HEK293 (cell line): ENCODE measurements around the gene HYDIN.

ENCODE experiments used
- CTCF ChIA-PET: fragments of 350-600 bp; formaldehyde crosslinking; extraction: SDS; loops from one replicate; lab custom pipeline; 2021; ENCODE audit warnings: antibody characterized with exemption; lab: Yijun Ruan, JAX
- POLR2A ChIA-PET: fragments of 300-600 bp; formaldehyde crosslinking; extraction: SDS; loops from one replicate; lab custom pipeline; 2020; ENCODE audit warnings: antibody characterized with exemption, inconsistent platforms; lab: Yijun Ruan, JAX
- H3K27ac ChIP-seq: fragments of 200-500 bp; sonication (Bioruptor generic); 2 replicates; pipeline ENCODE4 v1.5.1; 2014; ENCODE audit warnings: low read depth, low read length, control low read depth, inconsistent platforms; ENCODE audit errors: extremely low read depth
- H3K36me3 ChIP-seq, 2 experiments: fragments of 200-500 bp in 1 of 2; sonication (Bioruptor generic) in 1 of 2; 1 replicate in 1 of 2; 2 replicates in 1 of 2; pipeline ENCODE4 v1.5.1; 2014 to 2017; ENCODE audit warnings: inconsistent platforms in 2 of 2, low read length in 2 of 2; ENCODE audit not compliant: control insufficient read depth in 2 of 2, insufficient read depth in 1 of 2
- H3K4me1 ChIP-seq: fragments of 200-500 bp; sonication (Bioruptor generic); 2 replicates; pipeline ENCODE4 v1.5.1; 2014; ENCODE audit warnings: mild to moderate bottlenecking, low read length, inconsistent platforms; ENCODE audit not compliant: control insufficient read depth, insufficient read depth
- H3K4me3 ChIP-seq: 2 replicates; pipeline ENCODE4 v1.5.1; 2011; ENCODE audit warnings: low read depth, mild to moderate bottlenecking, control low read depth, low read length, moderate library complexity
- H3K9me3 ChIP-seq: fragments of 200-500 bp; sonication (Bioruptor generic); 2 replicates; pipeline ENCODE4 v1.5.1; 2014; ENCODE audit warnings: low read depth, low read length, inconsistent platforms; ENCODE audit not compliant: control insufficient read depth, insufficient read depth
- BCL11B ChIP-seq: fragments of 450-650 bp; formaldehyde crosslinking; IDR thresholded peaks from 2 replicates; pipeline ENCODE4 v1.5.1; 2016; ENCODE audit warnings: low read depth, missing biosample characterization, missing genetic modification characterization
- FEZF1 ChIP-seq: fragments of 450-650 bp; formaldehyde crosslinking; IDR thresholded peaks from 2 replicates; pipeline ENCODE4 v1.5.1; 2016; ENCODE audit warnings: missing biosample characterization, missing genetic modification characterization
- INSM2 ChIP-seq: fragments of 450-650 bp; formaldehyde crosslinking; IDR thresholded peaks from 2 replicates; pipeline ENCODE4 v1.5.1; 2016; ENCODE audit warnings: missing biosample characterization, missing genetic modification characterization
- KLF10 ChIP-seq: fragments of 450-650 bp; IDR thresholded peaks from 2 replicates; pipeline ENCODE4 v1.5.1; 2018; ENCODE audit warnings: missing biosample characterization, mild to moderate bottlenecking, missing genetic modification characterization
- PRDM1 ChIP-seq: fragments of 450-650 bp; formaldehyde crosslinking; IDR thresholded peaks from 2 replicates; pipeline ENCODE4; 2016; ENCODE audit warnings: missing biosample characterization, missing genetic modification characterization
- REST ChIP-seq: fragments of 450-650 bp; formaldehyde crosslinking; IDR thresholded peaks from 2 replicates; pipeline ENCODE4 v1.5.1; 2016; ENCODE audit warnings: missing biosample characterization, missing genetic modification characterization
- SETDB1 ChIP-seq: IDR thresholded peaks from one replicate; pipeline ENCODE4 v1.6.1; 2017; ENCODE audit warnings: mild to moderate bottlenecking, low read length, moderate library complexity, mixed read lengths; ENCODE audit not compliant: insufficient read length
- ZBTB6 ChIP-seq: fragments of 450-650 bp; formaldehyde crosslinking; IDR thresholded peaks from 2 replicates; pipeline ENCODE4 v1.5.1; 2017; ENCODE audit warnings: missing biosample characterization, missing genetic modification characterization
- ZEB2 ChIP-seq: fragments of 450-650 bp; formaldehyde crosslinking; IDR thresholded peaks from 2 replicates; pipeline ENCODE4 v1.5.1; 2016; ENCODE audit warnings: missing biosample characterization, missing genetic modification characterization
- ZFP41 ChIP-seq: fragments of 450-650 bp; formaldehyde crosslinking; IDR thresholded peaks from 2 replicates; pipeline ENCODE4 v1.5.1; 2016; ENCODE audit warnings: missing biosample characterization, missing genetic modification characterization, borderline replicate concordance
- ZNF146 ChIP-seq: fragments of 450-650 bp; formaldehyde crosslinking; IDR thresholded peaks from 2 replicates; pipeline ENCODE4 v1.5.1; 2016; ENCODE audit warnings: missing biosample characterization, missing genetic modification characterization
- ZNF169 ChIP-seq: fragments of 450-650 bp; formaldehyde crosslinking; IDR thresholded peaks from 2 replicates; pipeline ENCODE4 v1.5.1; 2016; ENCODE audit warnings: missing biosample characterization, missing genetic modification characterization
- ZNF18 ChIP-seq: fragments of 450-650 bp; formaldehyde crosslinking; IDR thresholded peaks from 2 replicates; pipeline ENCODE4 v1.5.1; 2016; ENCODE audit warnings: missing biosample characterization, missing genetic modification characterization
- ZNF23 ChIP-seq: fragments of 450-650 bp; formaldehyde crosslinking; IDR thresholded peaks from 2 replicates; pipeline ENCODE4 v1.5.1; 2016; ENCODE audit warnings: missing biosample characterization, missing genetic modification characterization, borderline replicate concordance
- ZNF26 ChIP-seq: fragments of 450-650 bp; formaldehyde crosslinking; IDR thresholded peaks from 2 replicates; pipeline ENCODE4 v1.5.1; 2016; ENCODE audit warnings: missing biosample characterization, missing genetic modification characterization
- ZNF324 ChIP-seq: fragments of 450-650 bp; formaldehyde crosslinking; IDR thresholded peaks from 2 replicates; pipeline ENCODE4 v1.5.1; 2016; ENCODE audit warnings: missing biosample characterization, missing genetic modification characterization
- ZNF335 ChIP-seq: fragments of 450-650 bp; formaldehyde crosslinking; conservative IDR thresholded peaks from 2 replicates; pipeline ENCODE4 v1.5.1; 2016; ENCODE audit warnings: missing biosample characterization, missing genetic modification characterization
- ZNF394 ChIP-seq: fragments of 450-650 bp; formaldehyde crosslinking; IDR thresholded peaks from 2 replicates; pipeline ENCODE4 v1.5.1; 2016; ENCODE audit warnings: missing biosample characterization, missing genetic modification characterization, mild to moderate bottlenecking, moderate library complexity, borderline replicate concordance
- ZNF404 ChIP-seq: fragments of 450-650 bp; formaldehyde crosslinking; IDR thresholded peaks from 2 replicates; pipeline ENCODE4 v1.5.1; 2017; ENCODE audit warnings: missing biosample characterization, missing genetic modification characterization
- ZNF426 ChIP-seq: fragments of 450-650 bp; formaldehyde crosslinking; IDR thresholded peaks from 2 replicates; pipeline ENCODE4 v1.5.1; 2017; ENCODE audit warnings: missing biosample characterization, missing genetic modification characterization, mild to moderate bottlenecking, inconsistent platforms, moderate library complexity
- ZNF600 ChIP-seq: fragments of 450-650 bp; formaldehyde crosslinking; IDR thresholded peaks from 2 replicates; pipeline ENCODE4 v1.5.1; 2016; ENCODE audit warnings: missing biosample characterization, missing genetic modification characterization
- ZNF629 ChIP-seq: fragments of 450-650 bp; formaldehyde crosslinking; IDR thresholded peaks from 2 replicates; pipeline ENCODE4 v1.5.1; 2017; ENCODE audit warnings: missing biosample characterization, missing genetic modification characterization
- ZNF654 ChIP-seq: fragments of 450-650 bp; formaldehyde crosslinking; IDR thresholded peaks from 2 replicates; pipeline ENCODE4 v1.5.1; 2016; ENCODE audit warnings: low read depth, missing biosample characterization, missing genetic modification characterization
- ZNF660 ChIP-seq: fragments of 450-650 bp; IDR thresholded peaks from 2 replicates; pipeline ENCODE4 v1.5.1; 2018; ENCODE audit warnings: missing biosample characterization, mild to moderate bottlenecking, missing genetic modification characterization
- ZNF701 ChIP-seq: fragments of 450-650 bp; formaldehyde crosslinking; IDR thresholded peaks from 2 replicates; pipeline ENCODE4 v1.5.1; 2016; ENCODE audit warnings: missing biosample characterization, missing genetic modification characterization
- ZNF704 ChIP-seq: fragments of 450-650 bp; formaldehyde crosslinking; IDR thresholded peaks from 2 replicates; pipeline ENCODE4 v1.5.1; 2016; ENCODE audit warnings: missing biosample characterization, missing genetic modification characterization

Gene HYDIN

GRCh38 chr16:70779361-70779760 is 451.2 kb downstream of the HYDIN start (continued):
- TF ChIP-seq ZNF704 (no peak), ZNF23 (tag by site-specific recombination) (no peak), ZNF660 (tag by site-specific recombination) (no peak), ZNF426 (tag by site-specific recombination) (no peak), ZNF335 (tag by site-specific recombination) (no peak)

- POLR2A ChIA-PET: interaction anchor here (1.9 kb wide), 1 partner anchor 22 kb away, joined by 7 read pairs; the partner anchor contains the start of gene VAC14
- H3K9me3 ChIP-seq: no peaks in the 10 kb centered on the region
- no peak overlapping the region for H3K4me3 ChIP-seq
- peaks cover 4 to 55% of the 10 kb centered on the region in 2 experiments; a peak in 2 of 3 replicates for H3K36me3 ChIP-seq
- no peak overlapping the region for H3K27ac ChIP-seq
- CTCF ChIA-PET: interaction anchor here (0.6 to 3.2 kb wide), 5 partner anchors 8 to 1177 kb away, joined by 3 to 18 read pairs (median 4); no protein-coding TSS in a partner anchor
- no peaks in the 10 kb centered on the region for H3K4me1 ChIP-seq
- TF ChIP-seq BCL11B (no peak), ZNF26 (tag by site-specific recombination) (no peak), PRDM1 (tag by site-specific recombination) (peak; percentile 55), ZNF394 (peak; percentile 68; the same call in 1 of the 2 replicates), ZNF600 (tag by site-specific recombination) (peak; percentile 97), ZNF146 (no peak), FEZF1 (tag by site-specific recombination) (peak; percentile 75), ZNF18 (tag by site-specific recombination) (no peak), ZNF701 (tag by site-specific recombination) (no peak), ZNF169 (tag by site-specific recombination) (0 out of 2 replicates have a peak, but pooled peaks have one; percentile 39), ZNF404 (no peak), ZNF324 (tag by site-specific recombination) (0 out of 2 replicates have a peak, but pooled peaks have one; percentile 64), REST (tag by site-specific recombination) (peak; percentile 75), ZFP41 (tag by site-specific recombination) (no peak), ZNF629 (tag by site-specific recombination) (peak; percentile 90), ZNF654 (tag by site-specific recombination) (no peak), INSM2 (tag by site-specific recombination) (no peak), ZBTB6 (tag by site-specific recombination) (no peak), KLF10 (tag by site-specific recombination) (peak; percentile 68), SETDB1 (no peak), ZEB2 (tag by site-specific recombination) (peak; percentile 36; the same call in 1 of the 2 replicates)
Measured at GRCh38 chr16:70778901-70779309, 451.6 kb downstream of the HYDIN start.
